ENCODE data around the gene HOXC12.

The HOXC12 gene

DNA sequence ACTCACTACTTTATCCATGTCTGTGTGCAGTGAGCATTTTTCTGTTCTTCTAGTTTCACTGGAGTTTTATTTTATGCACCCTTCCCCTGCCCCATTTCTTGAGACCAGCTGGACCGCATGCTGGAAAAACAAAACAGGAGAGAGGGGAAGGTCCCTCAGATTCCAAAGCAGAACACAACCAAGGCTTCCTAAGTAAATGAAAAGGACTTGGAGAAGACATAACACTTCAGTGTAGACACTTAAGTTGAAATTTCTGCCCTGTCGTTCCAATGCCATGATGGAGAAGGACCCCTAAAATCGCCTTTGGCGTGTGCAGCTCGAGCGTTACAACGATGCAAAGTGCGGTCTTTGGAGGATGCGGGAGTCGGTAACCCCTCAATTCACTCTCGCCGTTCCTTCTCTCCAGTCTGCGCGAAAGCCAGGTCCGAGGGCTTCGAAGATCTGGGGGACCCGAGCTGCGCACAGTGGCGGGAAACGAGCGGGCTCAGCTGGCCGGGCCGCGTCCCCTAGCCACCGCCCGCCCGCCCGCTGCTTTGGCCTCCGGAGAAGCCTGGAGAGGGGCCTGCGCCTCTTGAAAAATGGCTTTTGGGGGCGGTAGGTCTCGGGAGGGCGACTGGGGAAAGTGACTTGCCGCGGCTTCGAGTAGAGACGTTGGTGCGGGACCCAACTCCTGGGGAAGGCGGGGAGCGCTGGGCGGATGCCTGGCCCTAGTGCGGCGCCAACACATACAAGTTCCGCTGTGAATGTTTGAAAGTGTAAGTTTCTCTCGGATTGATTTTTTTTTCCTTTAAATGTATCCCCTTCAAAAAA is 27.3 kb upstream of the HOXC12 start:
- no peak for TF ChIP-seq TAF1 (IDR thresholded peaks at IDR 0.05; ENCODE audit: low read depth)
- no peak for TF ChIP-seq TEAD4 (IDR thresholded peaks at IDR 0.05)
- TF ChIP-seq NFIC (IDR thresholded peaks at IDR 0.05), result no peak
- TF ChIP-seq EGR1 (IDR thresholded peaks at IDR 0.05), result no peak
- no peak for TF ChIP-seq CREB1 (IDR thresholded peaks at IDR 0.05; ENCODE audit: low read depth)
- TF ChIP-seq, protein P1, sequence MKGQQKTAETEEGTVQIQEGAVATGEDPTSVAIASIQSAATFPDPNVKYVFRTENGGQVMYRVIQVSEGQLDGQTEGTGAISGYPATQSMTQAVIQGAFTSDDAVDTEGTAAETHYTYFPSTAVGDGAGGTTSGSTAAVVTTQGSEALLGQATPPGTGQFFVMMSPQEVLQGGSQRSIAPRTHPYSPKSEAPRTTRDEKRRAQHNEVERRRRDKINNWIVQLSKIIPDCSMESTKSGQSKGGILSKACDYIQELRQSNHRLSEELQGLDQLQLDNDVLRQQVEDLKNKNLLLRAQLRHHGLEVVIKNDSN (IDR thresholded peaks at IDR 0.05), result no peak
- TF ChIP-seq, protein P2, sequence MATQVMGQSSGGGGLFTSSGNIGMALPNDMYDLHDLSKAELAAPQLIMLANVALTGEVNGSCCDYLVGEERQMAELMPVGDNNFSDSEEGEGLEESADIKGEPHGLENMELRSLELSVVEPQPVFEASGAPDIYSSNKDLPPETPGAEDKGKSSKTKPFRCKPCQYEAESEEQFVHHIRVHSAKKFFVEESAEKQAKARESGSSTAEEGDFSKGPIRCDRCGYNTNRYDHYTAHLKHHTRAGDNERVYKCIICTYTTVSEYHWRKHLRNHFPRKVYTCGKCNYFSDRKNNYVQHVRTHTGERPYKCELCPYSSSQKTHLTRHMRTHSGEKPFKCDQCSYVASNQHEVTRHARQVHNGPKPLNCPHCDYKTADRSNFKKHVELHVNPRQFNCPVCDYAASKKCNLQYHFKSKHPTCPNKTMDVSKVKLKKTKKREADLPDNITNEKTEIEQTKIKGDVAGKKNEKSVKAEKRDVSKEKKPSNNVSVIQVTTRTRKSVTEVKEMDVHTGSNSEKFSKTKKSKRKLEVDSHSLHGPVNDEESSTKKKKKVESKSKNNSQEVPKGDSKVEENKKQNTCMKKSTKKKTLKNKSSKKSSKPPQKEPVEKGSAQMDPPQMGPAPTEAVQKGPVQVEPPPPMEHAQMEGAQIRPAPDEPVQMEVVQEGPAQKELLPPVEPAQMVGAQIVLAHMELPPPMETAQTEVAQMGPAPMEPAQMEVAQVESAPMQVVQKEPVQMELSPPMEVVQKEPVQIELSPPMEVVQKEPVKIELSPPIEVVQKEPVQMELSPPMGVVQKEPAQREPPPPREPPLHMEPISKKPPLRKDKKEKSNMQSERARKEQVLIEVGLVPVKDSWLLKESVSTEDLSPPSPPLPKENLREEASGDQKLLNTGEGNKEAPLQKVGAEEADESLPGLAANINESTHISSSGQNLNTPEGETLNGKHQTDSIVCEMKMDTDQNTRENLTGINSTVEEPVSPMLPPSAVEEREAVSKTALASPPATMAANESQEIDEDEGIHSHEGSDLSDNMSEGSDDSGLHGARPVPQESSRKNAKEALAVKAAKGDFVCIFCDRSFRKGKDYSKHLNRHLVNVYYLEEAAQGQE (IDR thresholded peaks at IDR 0.05; ENCODE audit: low read depth), result no peak
- TF ChIP-seq CEBPB (IDR thresholded peaks at IDR 0.05), result no peak
- TF ChIP-seq, protein P3, sequence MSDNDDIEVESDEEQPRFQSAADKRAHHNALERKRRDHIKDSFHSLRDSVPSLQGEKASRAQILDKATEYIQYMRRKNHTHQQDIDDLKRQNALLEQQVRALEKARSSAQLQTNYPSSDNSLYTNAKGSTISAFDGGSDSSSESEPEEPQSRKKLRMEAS (IDR thresholded peaks at IDR 0.05), result no peak

DNA sequence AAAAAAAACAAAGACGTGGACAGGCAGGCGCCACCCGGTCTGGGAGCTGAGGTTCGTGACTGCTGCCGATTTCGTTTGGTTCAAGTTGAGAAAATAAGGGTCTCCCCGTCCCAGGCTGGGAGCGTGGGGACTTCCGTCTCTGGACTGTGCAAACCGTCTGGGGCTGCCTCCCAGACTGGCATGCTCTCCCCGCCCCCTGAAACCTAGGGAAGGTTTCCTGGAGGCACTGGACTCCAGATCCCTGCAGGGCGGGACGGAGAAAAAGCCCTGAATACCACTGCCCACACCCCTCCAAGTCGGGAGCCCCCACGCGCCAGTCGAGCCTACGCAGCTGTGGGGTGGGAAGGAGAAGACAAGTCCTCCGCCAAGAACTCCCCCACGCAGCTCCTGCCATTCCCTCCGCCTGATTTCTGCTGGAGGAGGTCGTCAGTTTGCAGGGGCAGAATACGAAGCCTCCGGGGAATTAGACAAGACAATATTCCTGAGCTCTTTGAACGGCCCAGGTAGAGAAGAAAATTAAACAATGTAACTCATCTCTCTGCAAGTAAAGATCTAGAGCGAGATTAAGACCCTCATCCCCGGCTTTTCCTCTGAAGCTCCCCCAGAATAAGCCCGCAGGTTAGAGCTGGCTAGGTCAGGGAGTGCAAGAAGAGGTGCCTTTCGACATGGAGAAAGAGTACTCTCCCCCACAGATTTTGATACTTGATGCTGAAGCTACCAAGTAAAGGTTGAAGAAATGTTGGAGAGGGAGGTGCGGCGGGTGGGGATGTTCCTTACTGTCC is 26.5 kb upstream of the HOXC12 start:
- TF ChIP-seq, protein P1 (IDR thresholded peaks at IDR 0.05), result no peak
- TF ChIP-seq ZBTB7A (IDR thresholded peaks at IDR 0.05; ENCODE audit: low read depth) (no peak), NFIC (IDR thresholded peaks at IDR 0.05) (no peak), CEBPB (IDR thresholded peaks at IDR 0.05) (no peak), RAD21 (IDR thresholded peaks at IDR 0.05; ENCODE audit: low read depth) (no peak), TCF12 (IDR thresholded peaks at IDR 0.05; ENCODE audit: low read depth) (no peak), TEAD4 (IDR thresholded peaks at IDR 0.05) (no peak), CREB1 (IDR thresholded peaks at IDR 0.05; ENCODE audit: low read depth) (no peak), YY1 (IDR thresholded peaks at IDR 0.05; ENCODE audit: low read depth) (no peak), TAF1 (IDR thresholded peaks at IDR 0.05; ENCODE audit: low read depth) (no peak), EGR1 (IDR thresholded peaks at IDR 0.05) (no peak)
- TF ChIP-seq, protein P2 (IDR thresholded peaks at IDR 0.05; ENCODE audit: low read depth), result no peak
- TF ChIP-seq, protein P3 (IDR thresholded peaks at IDR 0.05), result no peak

DNA sequence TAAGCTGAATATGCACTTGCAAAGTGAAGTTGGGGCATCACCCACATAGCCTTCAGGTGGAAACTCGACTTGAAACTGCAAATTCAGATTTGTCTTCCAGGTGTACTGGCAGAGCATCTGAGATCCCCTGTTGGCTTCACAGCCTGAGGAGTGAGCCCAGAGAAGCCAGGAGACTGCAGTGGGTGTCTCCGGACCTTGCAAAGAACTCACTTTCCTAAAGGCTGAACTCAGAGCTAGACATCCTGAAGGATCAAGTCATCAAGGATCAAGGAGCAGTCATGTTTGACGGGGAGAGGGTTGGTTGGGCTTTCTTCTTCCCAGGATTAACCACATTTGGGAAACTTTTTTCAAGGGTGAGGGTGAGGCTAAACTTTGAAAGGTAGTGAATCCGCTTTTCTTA is 25.2 kb upstream of the HOXC12 start:
- TF ChIP-seq RAD21 (IDR thresholded peaks at IDR 0.05; ENCODE audit: low read depth) (no peak), EGR1 (IDR thresholded peaks at IDR 0.05) (no peak), EP300 (IDR thresholded peaks at IDR 0.05; ENCODE audit: borderline replicate concordance) (no peak), CEBPB (IDR thresholded peaks at IDR 0.05) (no peak), TAF1 (IDR thresholded peaks at IDR 0.05; ENCODE audit: low read depth) (no peak), FOXM1 (IDR thresholded peaks at IDR 0.05; ENCODE audit: borderline replicate concordance, low read depth) (no peak), ZBTB7A (IDR thresholded peaks at IDR 0.05; ENCODE audit: low read depth) (no peak), NFIC (IDR thresholded peaks at IDR 0.05) (no peak), TEAD4 (IDR thresholded peaks at IDR 0.05) (no peak), CREB1 (IDR thresholded peaks at IDR 0.05; ENCODE audit: low read depth) (no peak), TCF12 (IDR thresholded peaks at IDR 0.05; ENCODE audit: low read depth) (no peak), YY1 (IDR thresholded peaks at IDR 0.05; ENCODE audit: low read depth) (no peak)
- TF ChIP-seq, protein P1 (IDR thresholded peaks at IDR 0.05), result no peak
- TF ChIP-seq, protein P3 (IDR thresholded peaks at IDR 0.05), result no peak
- TF ChIP-seq, protein P2 (IDR thresholded peaks at IDR 0.05; ENCODE audit: low read depth), result no peak
